ENCODE measurements around the gene HMCN2. TPM values are rescaled to one million over a fixed set of nuclear protein-coding genes. Genes with fewer than 3 reads are reported as not detected.

The HMCN2 gene
- total RNA-seq, 1 donor from 2014 or later: not detected

- no peak for DNase-seq (ENCODE audit: low spot score)
- H3K27ac Mint-ChIP-seq: no peak overlapping the region
- H3K9me3 Mint-ChIP-seq: no peaks in the 10 kb centered on the region
- intact Hi-C loops (cut with micrococcal nuclease): no loop called here
- H3K4me1 Mint-ChIP-seq (ENCODE audit: low read depth): no peaks in the 10 kb centered on the region
- H3K4me3 Mint-ChIP-seq: no peak overlapping the region
- no peaks in the 10 kb centered on the region for H3K27me3 Mint-ChIP-seq (ENCODE audit: insufficient read depth)
- no peaks in the 10 kb centered on the region for H3K36me3 Mint-ChIP-seq (ENCODE audit: low read depth)
Measured at GRCh38 chr9:130379649-130379970, 114.0 kb downstream of the HMCN2 start.

- Mint-ChIP-seq H3K27me3 (ENCODE audit: insufficient read depth) (no peaks in the 10 kb centered on the region), H3K4me1 (ENCODE audit: low read depth) (no peaks in the 10 kb centered on the region), H3K36me3 (ENCODE audit: low read depth) (no peaks in the 10 kb centered on the region), H3K27ac (no peak overlapping the region), H3K9me3 (no peaks in the 10 kb centered on the region), H3K4me3 (no peak overlapping the region)
- no peak for DNase-seq (ENCODE audit: low spot score)
- intact Hi-C loops (cut with micrococcal nuclease): no loop called here
Measured at GRCh38 chr9:130380920-130381469, 115.4 kb downstream of the HMCN2 start.

- DNase-seq (ENCODE audit: low spot score): no peak
- Mint-ChIP-seq H3K4me1 (ENCODE audit: low read depth) (no peaks in the 10 kb centered on the region), H3K36me3 (ENCODE audit: low read depth) (no peaks in the 10 kb centered on the region), H3K27ac (no peak overlapping the region), H3K9me3 (no peaks in the 10 kb centered on the region), H3K27me3 (ENCODE audit: insufficient read depth) (no peaks in the 10 kb centered on the region), H3K4me3 (no peak overlapping the region)
- intact Hi-C loops (cut with micrococcal nuclease): no loop called here
Measured at GRCh38 chr9:130381660-130382059, 116.1 kb downstream of the HMCN2 start.

GRCh38 chr9:130382096-130382495 lies 116.5 kb downstream of the HMCN2 start:
- Mint-ChIP-seq H3K36me3 (ENCODE audit: low read depth) (no peaks in the 10 kb centered on the region), H3K4me3 (no peak overlapping the region), H3K27ac (no peak overlapping the region), H3K27me3 (ENCODE audit: insufficient read depth) (no peaks in the 10 kb centered on the region), H3K4me1 (ENCODE audit: low read depth) (no peaks in the 10 kb centered on the region), H3K9me3 (no peaks in the 10 kb centered on the region)
- no peak for DNase-seq (ENCODE audit: low spot score)
- intact Hi-C loops (cut with micrococcal nuclease): no loop called here

- intact Hi-C loops (cut with micrococcal nuclease): no loop called here
- Mint-ChIP-seq H3K4me3 (no peak overlapping the region), H3K36me3 (ENCODE audit: low read depth) (no peaks in the 10 kb centered on the region)
Measured at GRCh38 chr9:130382636-130383349, 117.2 kb downstream of the HMCN2 start.

GRCh38 chr9:130383350-130383715 lies 117.8 kb downstream of the HMCN2 start:
- H3K4me3 Mint-ChIP-seq: no peak overlapping the region
- H3K36me3 Mint-ChIP-seq (ENCODE audit: low read depth): no peaks in the 10 kb centered on the region
- intact Hi-C loops (cut with micrococcal nuclease): no loop called here
- no peak overlapping the region for H3K27ac Mint-ChIP-seq
- no peak for DNase-seq (ENCODE audit: low spot score)
- no peaks in the 10 kb centered on the region for H3K9me3 Mint-ChIP-seq
- no peaks in the 10 kb centered on the region for H3K27me3 Mint-ChIP-seq (ENCODE audit: insufficient read depth)
- no peaks in the 10 kb centered on the region for H3K4me1 Mint-ChIP-seq (ENCODE audit: low read depth)

More at GRCh38 chr9:130382636-130383349, 117.2 kb downstream of the HMCN2 start:
- Mint-ChIP-seq H3K4me1 (ENCODE audit: low read depth) (no peaks in the 10 kb centered on the region), H3K9me3 (no peaks in the 10 kb centered on the region), H3K27me3 (ENCODE audit: insufficient read depth) (no peaks in the 10 kb centered on the region), H3K27ac (no peak overlapping the region)
- DNase-seq (ENCODE audit: low spot score): no peak

GRCh38 chr9:130383979-130384676 lies 118.6 kb downstream of the HMCN2 start:
- Mint-ChIP-seq H3K4me3 (no peak overlapping the region), H3K36me3 (ENCODE audit: low read depth) (no peaks in the 10 kb centered on the region), H3K27ac (no peak overlapping the region), H3K4me1 (ENCODE audit: low read depth) (no peaks in the 10 kb centered on the region), H3K9me3 (no peaks in the 10 kb centered on the region), H3K27me3 (ENCODE audit: insufficient read depth) (no peaks in the 10 kb centered on the region)
- intact Hi-C loops (cut with micrococcal nuclease): no loop called here
- DNase-seq (ENCODE audit: low spot score): no peak

- no peaks in the 10 kb centered on the region for H3K27me3 Mint-ChIP-seq (ENCODE audit: insufficient read depth)
- no peak overlapping the region for H3K27ac Mint-ChIP-seq
- no peaks in the 10 kb centered on the region for H3K4me1 Mint-ChIP-seq (ENCODE audit: low read depth)
- no peak overlapping the region for H3K4me3 Mint-ChIP-seq
- intact Hi-C loops (cut with micrococcal nuclease): no loop called here
- no peak for DNase-seq (ENCODE audit: low spot score)
- H3K9me3 Mint-ChIP-seq: no peaks in the 10 kb centered on the region
- no peaks in the 10 kb centered on the region for H3K36me3 Mint-ChIP-seq (ENCODE audit: low read depth)
Measured at GRCh38 chr9:130385257-130385656, 119.7 kb downstream of the HMCN2 start.

- Mint-ChIP-seq H3K27me3 (ENCODE audit: insufficient read depth) (no peaks in the 10 kb centered on the region), H3K4me3 (no peak overlapping the region), H3K9me3 (no peaks in the 10 kb centered on the region), H3K27ac (no peak overlapping the region), H3K4me1 (ENCODE audit: low read depth) (no peaks in the 10 kb centered on the region), H3K36me3 (ENCODE audit: low read depth) (no peaks in the 10 kb centered on the region)
- DNase-seq (ENCODE audit: low spot score): no peak
- intact Hi-C loops (cut with micrococcal nuclease): no loop called here
Measured at GRCh38 chr9:130387398-130387797, 121.8 kb downstream of the HMCN2 start.

GRCh38 chr9:130387905-130388304 lies 122.3 kb downstream of the HMCN2 start:
- DNase-seq (ENCODE audit: low spot score): no peak
- H3K27ac Mint-ChIP-seq: no peak overlapping the region
- H3K4me1 Mint-ChIP-seq (ENCODE audit: low read depth): no peaks in the 10 kb centered on the region
- H3K27me3 Mint-ChIP-seq (ENCODE audit: insufficient read depth): no peaks in the 10 kb centered on the region
- no peaks in the 10 kb centered on the region for H3K9me3 Mint-ChIP-seq
- H3K4me3 Mint-ChIP-seq: no peak overlapping the region
- H3K36me3 Mint-ChIP-seq (ENCODE audit: low read depth): no peaks in the 10 kb centered on the region
- intact Hi-C loops (cut with micrococcal nuclease): no loop called here

GRCh38 chr9:130390390-130390789 lies 124.8 kb downstream of the HMCN2 start:
- Mint-ChIP-seq H3K9me3 (no peaks in the 10 kb centered on the region), H3K36me3 (ENCODE audit: low read depth) (no peaks in the 10 kb centered on the region), H3K4me1 (ENCODE audit: low read depth) (no peaks in the 10 kb centered on the region), H3K27me3 (ENCODE audit: insufficient read depth) (no peaks in the 10 kb centered on the region), H3K27ac (no peak overlapping the region), H3K4me3 (no peak overlapping the region)
- intact Hi-C loops (cut with micrococcal nuclease): no loop called here
- DNase-seq (ENCODE audit: low spot score): no peak

- Mint-ChIP-seq H3K27ac (no peak overlapping the region), H3K4me3 (no peak overlapping the region), H3K27me3 (ENCODE audit: insufficient read depth) (no peaks in the 10 kb centered on the region), H3K36me3 (ENCODE audit: low read depth) (no peaks in the 10 kb centered on the region), H3K9me3 (no peaks in the 10 kb centered on the region), H3K4me1 (ENCODE audit: low read depth) (no peaks in the 10 kb centered on the region)
- intact Hi-C loops (cut with micrococcal nuclease): no loop called here
- DNase-seq (ENCODE audit: low spot score): no peak
Measured at GRCh38 chr9:130390986-130391385, 125.4 kb downstream of the HMCN2 start.

GRCh38 chr9:130391866-130392265 lies 126.3 kb downstream of the HMCN2 start:
- Mint-ChIP-seq H3K4me3 (no peak overlapping the region), H3K36me3 (ENCODE audit: low read depth) (no peaks in the 10 kb centered on the region), H3K4me1 (ENCODE audit: low read depth) (no peaks in the 10 kb centered on the region), H3K27ac (no peak overlapping the region), H3K27me3 (ENCODE audit: insufficient read depth) (no peaks in the 10 kb centered on the region), H3K9me3 (no peaks in the 10 kb centered on the region)
- no peak for DNase-seq (ENCODE audit: low spot score)
- intact Hi-C loops (cut with micrococcal nuclease): no loop called here

Measured in activated T-helper 1 cell treated with anti-CD3 and anti-CD28 coated beads, Interleukin-12 subunit alpha, Interleukin-12 subunit beta, Interleukin-2, Interleukin-4 antibody, amounts not matched to agents 30 ng/mL and 10 ng/mL and 1 ng/mL, durations not matched to agents 14 hours and 24 hours and 36 hours (primary cell).